ENCODE measurements around the gene MYO18A. TPM values are rescaled to one million over a fixed set of nuclear protein-coding genes. Genes with fewer than 3 reads are reported as not detected.
A peak's percentile ranks its signal among the peaks of the same experiment; 100 is the strongest.

Gene MYO18A
- total and polyA plus RNA-seq, 2 of the 4 experiments (the other 2 are of a cell fraction): 22.4 to 39.1 TPM

GRCh38 chr17:29141514-29141876 is 38.7 kb downstream of the MYO18A start:
- Histone ChIP-seq H2AK5ac (ENCODE audit: low read depth, low read length) (peak overlapping the region; percentile 79; the same call in 1 of the 2 replicates), H3K4me2 (ENCODE audit: low read depth, low read length) (no peak overlapping the region), H2AFZ (replicated peaks; ENCODE audit: low read length, poor library complexity) (no peak overlapping the region), H3K4me3 (ENCODE audit: insufficient read depth, low read depth, low read length) (no peak overlapping the region), H3K18ac (ENCODE audit: low read depth, low read length) (no peak overlapping the region), H3K27me3 (ENCODE audit: control insufficient read depth, insufficient read depth, low read length) (no peaks in the 10 kb centered on the region), H3K79me1 (ENCODE audit: low read depth in 1 of 2, low read length in 2 of 2) (peaks cover 24 to 86% of the 10 kb centered on the region in 2 experiments), H2AK9ac (replicated peaks; ENCODE audit: low read depth, low read length, poor library complexity) (no peak overlapping the region), H4K91ac (ENCODE audit: insufficient read depth, low read depth, low read length) (no peak overlapping the region), H3K9me1 (ENCODE audit: insufficient read depth, low read length) (peaks cover 28% of the 10 kb centered on the region), H3K27ac (ENCODE audit: insufficient read depth, low read length) (no peak overlapping the region), H3K14ac (replicated peaks; ENCODE audit: low read depth, low read length) (no peak overlapping the region), H3K23ac (ENCODE audit: low read depth, low read length) (peak overlapping the region; percentile 51; the same call in 1 of the 2 replicates), H4K20me1 (ENCODE audit: insufficient read depth, low read length) (peaks cover 10% of the 10 kb centered on the region), H3K36me3 (ENCODE audit: control insufficient read depth, insufficient read depth, low read length) (no peaks in the 10 kb centered on the region), H2BK5ac (ENCODE audit: low read depth, low read length, poor library complexity, severe bottlenecking) (no peak overlapping the region), H3K4me1 (ENCODE audit: control insufficient read depth, insufficient read depth, low read length) (peaks cover 47% of the 10 kb centered on the region), H3K4ac (ENCODE audit: low read depth, low read length) (peak overlapping the region; percentile 66), H4K8ac (ENCODE audit: low read depth in 2 of 2, low read length in 2 of 2) (peak overlapping the region in 1 of 2 experiments; percentile 58; a peak in 2 of 4 replicates), H3K9ac (ENCODE audit: low read depth, low read length) (no peak overlapping the region), H3K9me3 (ENCODE audit: control insufficient read depth, insufficient read depth, low read length) (no peaks in the 10 kb centered on the region), H2BK120ac (ENCODE audit: low read depth, low read length) (no peak overlapping the region), H4K5ac (ENCODE audit: low read depth, low read length) (no peak overlapping the region), H2BK15ac (ENCODE audit: low read depth, low read length) (peak overlapping the region; percentile 70; the same call in 1 of the 3 replicates), H2BK20ac (ENCODE audit: low read depth, low read length) (peak overlapping the region; percentile 47; the same call in 1 of the 2 replicates), H3K56ac (ENCODE audit: extremely low read depth, insufficient read depth, low read length) (no peak overlapping the region)
- intact Hi-C loops (cut with micrococcal nuclease) (loop anchor here (10.0 kb wide), 1 partner anchor 423 kb away; the partner anchor contains the start of genes ABHD15 and TP53I13), in situ Hi-C loops (cut with MboI; ENCODE audit: low sequenced_read_pairs) (no loop called here), dilution Hi-C loops (cut with HindIII; ENCODE audit: low sequenced_read_pairs, unreplicated experiment) (no loop called here)
- BruUV-seq (replicated peaks): no TSS peak
- WGBS, 2 experiments (ENCODE audit: extremely low coverage in 2 of 2, insufficient read length in 1 of 2): no CpG with 5 or more reads among the region's 4 CpGs
- ATAC-seq (ENCODE audit: low read depth): no peak
- ChIA-PET CTCF (interaction anchor here (4.1 kb wide), 1 partner anchor 17 kb away, joined by 19 read pairs; no protein-coding TSS in a partner anchor), POLR2A (ENCODE audit: unreplicated experiment) (no interaction called here)
- DNase-seq: no peak
- TF ChIP-seq ELK1 (IDR thresholded peaks at IDR 0.05; ENCODE audit: borderline replicate concordance, low read depth, low read length) (no peak), CHD1 (IDR thresholded peaks at IDR 0.05; ENCODE audit: low read depth, low read length) (no peak), POLR2A (IDR thresholded peaks at IDR 0.05; ENCODE audit: low read depth, low read length) (no peak), SMC3 (IDR thresholded peaks at IDR 0.05; ENCODE audit: low read depth, low read length) (no peak), CEBPB (IDR thresholded peaks at IDR 0.05; ENCODE audit: low read depth, low read length) (no peak), RCOR1 (IDR thresholded peaks at IDR 0.05; ENCODE audit: insufficient replicate concordance, low read length) (no peak), BHLHE40 (IDR thresholded peaks at IDR 0.05; ENCODE audit: low read depth, low read length) (no peak), MXI1 (IDR thresholded peaks at IDR 0.05; ENCODE audit: borderline replicate concordance, low read depth, low read length) (no peak), CTCF (conservative IDR thresholded peaks at IDR 0.05; ENCODE audit: low read depth, low read length) (no peak), USF2 (IDR thresholded peaks at IDR 0.05; ENCODE audit: low read depth, low read length) (no peak)

Measured in IMR-90 (cell line).